Measurements from ENCODE around the gene KRTAP1-5. TPM values are rescaled to one million over a fixed set of nuclear protein-coding genes. Genes with fewer than 3 reads are reported as not detected.
"Not testable (repeated sequence)": the region's sequence is repeated elsewhere in the genome, so short reads cannot be mapped to it uniquely, and the experiment has no call there.

The KRTAP1-5 gene
- total and polyA plus RNA-seq, 4 donors = not detected

- no peak for TF ChIP-seq REST (IDR thresholded peaks at IDR 0.05)
- no peak for TF ChIP-seq EGR1 (IDR thresholded peaks at IDR 0.05; ENCODE audit: low read depth in 2 of 2)
- TF ChIP-seq ZBTB33 (IDR thresholded peaks at IDR 0.05) = no peak
Measured at GRCh38 chr17:41058741-41059140, 31.7 kb upstream of the KRTAP1-5 start (continued).

GRCh38 chr17:41057547-41057946 lies 30.5 kb upstream of the KRTAP1-5 start:
- H3K4me1 ChIP-seq (ENCODE audit: control insufficient read depth in 4 of 4, insufficient read depth in 4 of 4, low read length in 3 of 4) = no peaks in the 10 kb centered on the region
- no peak overlapping the region for H3K9ac ChIP-seq (ENCODE audit: low read depth in 1 of 2, low read length in 2 of 2)
- no peak for TF ChIP-seq EGR1 (IDR thresholded peaks at IDR 0.05; ENCODE audit: low read depth in 2 of 2)
- no peak for TF ChIP-seq HNF4A (conservative IDR thresholded peaks at IDR 0.05)
- no peak for TF ChIP-seq TAF1 (conservative IDR thresholded peaks at IDR 0.05)
- TF ChIP-seq MAX (IDR thresholded peaks at IDR 0.05) = no peak
- TF ChIP-seq REST (IDR thresholded peaks at IDR 0.05) = no peak
- no peak for TF ChIP-seq RAD21 (IDR thresholded peaks at IDR 0.05)
- no peak for TF ChIP-seq YY1 (IDR thresholded peaks at IDR 0.05)
- no peak for TF ChIP-seq NR2F2 (IDR thresholded peaks at IDR 0.05)
- no peak for TF ChIP-seq FOXA1 (IDR thresholded peaks at IDR 0.05)
- TF ChIP-seq RXRA (IDR thresholded peaks at IDR 0.05) = no peak
- TF ChIP-seq JUND (IDR thresholded peaks at IDR 0.05) = no peak
- no peak for TF ChIP-seq HNF4G (IDR thresholded peaks at IDR 0.05)
- no peak for TF ChIP-seq ATF3 (IDR thresholded peaks at IDR 0.05)
- TF ChIP-seq FOXA2 (IDR thresholded peaks at IDR 0.05) = no peak
- no peak for TF ChIP-seq CTCF (IDR thresholded peaks at IDR 0.05; ENCODE audit: low read depth, low read length, missing input control)
- no peak for TF ChIP-seq ZBTB33 (IDR thresholded peaks at IDR 0.05)
- TF ChIP-seq GABPA (IDR thresholded peaks at IDR 0.05 in 1 of 2, conservative IDR thresholded peaks at IDR 0.05 in 1 of 2) = no peak
- no peak for TF ChIP-seq SP1 (IDR thresholded peaks at IDR 0.05)
- WGBS = 88% methylated on average over 1 of the region's 1 CpG
- H3K36me3 ChIP-seq (ENCODE audit: control insufficient read depth in 4 of 4, insufficient read depth in 3 of 4, low read depth in 1 of 4, low read length in 3 of 4) = no peaks in the 10 kb centered on the region
- H3K9me3 ChIP-seq (ENCODE audit: control insufficient read depth in 4 of 4, low read length in 3 of 4) = no peaks in the 10 kb centered on the region
- DNase-seq (ENCODE audit: low spot score) = no peak
- H3K27me3 ChIP-seq (ENCODE audit: control insufficient read depth in 4 of 4, insufficient read depth in 4 of 4, low read length in 3 of 4) = peaks cover 0 to 9% (median 0%) of the 10 kb centered on the region in 4 donors
- no peak overlapping the region for H3K27ac ChIP-seq (ENCODE audit: low read depth in 1 of 2, low read length in 2 of 2)
- no peak overlapping the region for H3K4me3 ChIP-seq (ENCODE audit: low read depth in 1 of 3, low read length in 3 of 3)

- not testable (repeated sequence) for H3K9ac ChIP-seq (ENCODE audit: low read depth in 1 of 2, low read length in 2 of 2); H3K27me3 ChIP-seq (ENCODE audit: control insufficient read depth in 4 of 4, insufficient read depth in 4 of 4, low read length in 3 of 4); H3K27ac ChIP-seq (ENCODE audit: low read depth in 1 of 2, low read length in 2 of 2); H3K9me3 ChIP-seq (ENCODE audit: control insufficient read depth in 4 of 4, low read length in 3 of 4); H3K4me3 ChIP-seq (ENCODE audit: low read depth in 1 of 3, low read length in 3 of 3); DNase-seq (ENCODE audit: low spot score); H3K36me3 ChIP-seq (ENCODE audit: control insufficient read depth in 4 of 4, insufficient read depth in 3 of 4, low read depth in 1 of 4, low read length in 3 of 4); H3K4me1 ChIP-seq (ENCODE audit: control insufficient read depth in 4 of 4, insufficient read depth in 4 of 4, low read length in 3 of 4)
- 27% methylated on average over 1 of the region's 6 CpGs for WGBS
Measured at GRCh38 chr17:41055130-41055529, 28.1 kb upstream of the KRTAP1-5 start, which contains the start of gene KRTAP2-2. Gene KRTAP2-2, minus strand, starts transcription at chr17:41055230. Its CDS starts 19 bp downstream, at chr17:41055211.

Measured in liver (tissue), 9 donors.